Liver (tissue), 9 donors: ENCODE data around the gene PLXNB2. TPM values are rescaled to one million over a fixed set of nuclear protein-coding genes. Genes with fewer than 3 reads are reported as not detected.

Source experiments
- DNase-seq: peaks from one replicate; pipeline ENCODE4 v3.0.0-alpha.2; 2017; ENCODE audit warnings: low spot score
- H3K27ac ChIP-seq, 2 donors: one replicate each; pipeline ENCODE4 v1.7.0; 2013; ENCODE audit warnings: inconsistent platforms in 2 of 2, low read length in 2 of 2, control low read depth in 1 of 2, low read depth in 1 of 2, mild to moderate bottlenecking in 1 of 2
- H3K27me3 ChIP-seq, 4 donors: one replicate each; pipeline versions ENCODE4 v1.6.1 to v1.7.0; 2013; ENCODE audit warnings: low read length in 3 of 4, inconsistent platforms in 1 of 4, mild to moderate bottlenecking in 1 of 4, moderate library complexity in 1 of 4; ENCODE audit not compliant: control insufficient read depth in 4 of 4, insufficient read depth in 4 of 4
- H3K36me3 ChIP-seq, 4 donors: one replicate each; pipeline versions ENCODE4 v1.6.1 to v1.7.0; 2013; ENCODE audit warnings: low read length in 3 of 4, mild to moderate bottlenecking in 3 of 4, low read depth in 1 of 4, moderate library complexity in 1 of 4; ENCODE audit not compliant: control insufficient read depth in 4 of 4, insufficient read depth in 3 of 4
- H3K4me1 ChIP-seq, 4 donors: one replicate each; pipeline versions ENCODE4 v1.6.1 to v1.7.0; 2013; ENCODE audit warnings: low read length in 3 of 4, mild to moderate bottlenecking in 3 of 4, moderate library complexity in 1 of 4; ENCODE audit not compliant: control insufficient read depth in 4 of 4, insufficient read depth in 4 of 4
- H3K4me3 ChIP-seq, 3 donors: one replicate each; pipeline versions ENCODE4 v1.6.1 to v1.7.0; 2013; ENCODE audit warnings: low read length in 3 of 3, control low read depth in 1 of 3, low read depth in 1 of 3, mild to moderate bottlenecking in 1 of 3
- H3K9ac ChIP-seq, 2 donors: one replicate each; pipeline ENCODE4 v1.7.0; 2013; ENCODE audit warnings: low read length in 2 of 2, mild to moderate bottlenecking in 2 of 2, moderate library complexity in 2 of 2, control low read depth in 1 of 2, low read depth in 1 of 2
- H3K9me3 ChIP-seq, 4 donors: one replicate each; pipeline versions ENCODE4 v1.6.1 to v1.7.0; 2013; ENCODE audit warnings: low read length in 3 of 4; ENCODE audit not compliant: control insufficient read depth in 4 of 4
- EGR1 ChIP-seq, 2 donors: IDR thresholded peaks; 2 replicates each; pipeline ENCODE4 v1.6.1; 2016 to 2018; ENCODE audit warnings: antibody characterized with exemption in 2 of 2, low read depth in 2 of 2
- FOXA1 ChIP-seq: IDR thresholded peaks from 2 replicates; pipeline ENCODE4 v1.6.1; 2016; ENCODE audit warnings: antibody characterized with exemption
- FOXA2 ChIP-seq: IDR thresholded peaks from 2 replicates; pipeline ENCODE4 v1.6.1; 2016; ENCODE audit warnings: antibody characterized with exemption
- GABPA ChIP-seq, 2 donors: IDR thresholded peaks in 1 of 2; conservative IDR thresholded peaks in 1 of 2; 2 replicates each; pipeline ENCODE4 v1.6.1; 2016; ENCODE audit warnings: antibody characterized with exemption in 2 of 2, mild to moderate bottlenecking in 1 of 2, moderate library complexity in 1 of 2
- HNF4A ChIP-seq, 2 donors: conservative IDR thresholded peaks; 2 replicates each; pipeline ENCODE4 v1.6.1; 2016; ENCODE audit warnings: antibody characterized with exemption in 2 of 2, mild to moderate bottlenecking in 2 of 2
- HNF4G ChIP-seq: IDR thresholded peaks from 2 replicates; pipeline ENCODE4 v1.6.1; 2016; ENCODE audit warnings: antibody characterized with exemption
- JUND ChIP-seq, 2 donors: IDR thresholded peaks; 2 replicates each; pipeline ENCODE4 v1.6.1; 2016; ENCODE audit warnings: antibody characterized with exemption in 2 of 2
- NR2F2 ChIP-seq: IDR thresholded peaks from 2 replicates; pipeline ENCODE4 v1.6.1; 2016; ENCODE audit warnings: antibody characterized with exemption
- RAD21 ChIP-seq, 2 donors: IDR thresholded peaks; 2 replicates each; pipeline ENCODE4 v1.6.1; 2016; ENCODE audit warnings: antibody characterized with exemption in 2 of 2, mild to moderate bottlenecking in 2 of 2
- RXRA ChIP-seq, 2 donors: IDR thresholded peaks; 2 replicates each; pipeline ENCODE4 v1.6.1; 2017 to 2018; ENCODE audit warnings: antibody characterized with exemption in 2 of 2, mild to moderate bottlenecking in 1 of 2
- YY1 ChIP-seq: IDR thresholded peaks from 2 replicates; pipeline ENCODE4 v1.6.1; 2016; ENCODE audit warnings: antibody characterized with exemption, mild to moderate bottlenecking
- WGBS: extraction: QIAGEN DNeasy Blood & Tissue Kit; methylation state at CpG from one replicate; pipeline ENCODE4 v1.1.7; 2013; 5-methylcytosine and 5-hydroxymethylcytosine counted together
- polyA plus RNA-seq, 2 donors: library from polyadenylated mRNA; stranded (reverse) in 1 of 2; unstranded in 1 of 2; fragments of 200-250 nt in 1 of 2; fragments of >200 nt in 1 of 2; fragmentation: Nextera tagmentation in 1 of 2; extraction: Ambion mirVana in 1 of 2; gene quantifications; one replicate each; pipeline versions ENCODE4 v1.2.1 to v1.2.3, GENCODE V29; 2013 to 2015
- total RNA-seq, 2 donors: library from RNA; depleted of rRNA; stranded (reverse); fragments of >200 nt; gene quantifications; one replicate each; pipeline ENCODE4 v1.2.3, GENCODE V29; 2014
- TF ChIP-seq, protein P1 (sequence below): IDR thresholded peaks from 2 replicates; pipeline ENCODE4 v1.6.1; 2016; ENCODE audit warnings: antibody characterized with exemption
- TF ChIP-seq, protein P2 (sequence below): IDR thresholded peaks from 2 replicates; pipeline ENCODE4 v1.6.1; 2016; ENCODE audit warnings: antibody characterized with exemption, mild to moderate bottlenecking
- TF ChIP-seq, protein P3 (sequence below): IDR thresholded peaks from 2 replicates; pipeline ENCODE4 v1.6.1; 2016; ENCODE audit warnings: antibody characterized with exemption
- donor health status: healthy.
- donor health status: healthy.
- donor health status: healthy.
- donor health status: healthy.
- donor health status: healthy.

Gene PLXNB2
- total and polyA plus RNA-seq, 4 donors, result 28.8 to 95.7 (median 73.9) TPM

DNA sequence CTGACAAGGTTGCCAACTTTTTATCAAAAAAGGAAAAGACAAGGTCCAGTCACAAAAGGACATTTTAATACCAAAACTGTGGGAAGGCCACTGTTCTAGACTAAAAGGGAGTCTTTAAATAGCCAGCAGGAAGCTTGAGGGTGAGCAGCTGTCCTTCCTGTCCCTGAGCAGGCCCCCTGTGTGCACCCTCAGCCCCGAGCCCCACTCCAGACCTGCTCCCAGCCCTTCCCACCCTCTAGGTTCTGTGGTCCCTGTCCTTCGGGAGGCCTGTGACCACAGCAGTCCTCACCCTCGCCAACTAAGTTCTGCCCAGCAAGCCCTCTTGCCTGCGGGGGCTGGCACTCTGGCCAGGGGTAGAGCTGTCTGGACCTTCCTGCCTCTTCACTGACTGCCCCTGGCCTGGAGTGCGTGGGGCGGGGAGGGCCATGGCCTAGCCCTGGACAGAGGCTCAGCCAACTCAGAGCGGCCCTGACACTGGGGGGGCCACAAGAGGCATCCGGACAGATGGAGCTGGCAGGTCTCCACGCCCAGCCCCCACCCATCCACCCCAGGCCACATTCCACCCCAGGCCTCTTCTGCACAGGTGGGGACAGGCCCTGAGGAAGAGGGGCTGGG is 1.6 kb upstream of the PLXNB2 start (continued):
- TF ChIP-seq HNF4A (conservative IDR thresholded peaks at IDR 0.05) (no peak), NR2F2 (no peak), RXRA (IDR thresholded peaks at IDR 0.05) (no peak), RAD21 (IDR thresholded peaks at IDR 0.05) (no peak), HNF4G (no peak)
- TF ChIP-seq, protein P1, sequence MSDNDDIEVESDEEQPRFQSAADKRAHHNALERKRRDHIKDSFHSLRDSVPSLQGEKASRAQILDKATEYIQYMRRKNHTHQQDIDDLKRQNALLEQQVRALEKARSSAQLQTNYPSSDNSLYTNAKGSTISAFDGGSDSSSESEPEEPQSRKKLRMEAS, result no peak

- Histone ChIP-seq H3K4me1 (peaks cover 8 to 46% (median 25%) of the 10 kb centered on the region in 4 donors), H3K27me3 (no peaks in the 10 kb centered on the region), H3K9me3 (no peaks in the 10 kb centered on the region), H3K4me3 (no peak overlapping the region), H3K36me3 (no peaks in the 10 kb centered on the region), H3K9ac (no peak overlapping the region), H3K27ac (peak overlapping the region; percentile 66 to 77)
- no peak for DNase-seq
- WGBS, result 61% methylated on average over 7 of the region's 7 CpGs
- TF ChIP-seq NR2F2 (peak; percentile 29), FOXA1 (no peak)
These were observed 1.1 kb upstream of the PLXNB2 start for GRCh38 chr22:50308597-50308935.

DNA sequence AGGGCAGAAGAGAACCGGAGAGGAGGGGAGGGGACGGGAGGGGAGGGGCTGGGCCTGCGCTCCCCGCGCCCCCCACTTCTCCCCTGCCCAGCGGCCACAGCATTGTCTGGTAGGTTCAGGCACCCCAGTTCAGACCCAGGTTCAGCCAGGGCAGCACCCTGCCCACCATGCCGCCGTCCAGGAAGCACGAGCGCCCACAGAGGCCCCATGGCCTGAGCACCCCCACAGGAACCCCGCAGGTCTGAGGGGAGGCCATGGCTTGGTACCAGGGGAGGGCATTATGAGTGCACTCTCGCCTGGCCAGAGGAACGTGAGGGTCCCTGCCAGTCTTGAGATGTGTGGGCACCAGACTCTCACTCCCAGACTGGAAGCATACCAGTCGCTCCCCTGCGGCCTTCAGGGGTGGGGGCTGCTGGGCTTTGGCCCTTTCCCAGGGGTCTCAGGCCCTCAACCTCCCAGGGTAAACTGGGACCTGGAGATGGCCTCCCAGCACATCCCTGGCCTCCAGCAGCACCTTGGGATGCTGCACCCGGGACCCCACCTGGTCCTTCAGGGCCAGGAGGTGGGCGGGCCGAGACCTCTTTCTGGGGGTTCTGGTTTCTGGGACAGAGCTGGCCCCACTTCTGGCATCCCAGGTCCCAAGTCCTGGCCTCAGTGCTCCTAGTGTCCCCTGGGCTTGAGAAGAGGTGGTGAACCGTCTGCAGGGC is 597 bp upstream of the PLXNB2 start:
- TF ChIP-seq FOXA2 (no peak), HNF4G (no peak), FOXA1 (no peak)
- no peak for DNase-seq
- H3K4me3 ChIP-seq, result no peak overlapping the region
- H3K27me3 ChIP-seq, result no peaks in the 10 kb centered on the region
- H3K27ac ChIP-seq, result peak overlapping the region; percentile 66 to 77
- 59% methylated on average over 19 of the region's 19 CpGs for WGBS
- no peaks in the 10 kb centered on the region for H3K9me3 ChIP-seq
- H3K4me1 ChIP-seq, result peaks cover 13 to 51% (median 30%) of the 10 kb centered on the region in 4 donors
- no peak overlapping the region for H3K9ac ChIP-seq
- H3K36me3 ChIP-seq, result no peaks in the 10 kb centered on the region

- Histone ChIP-seq H3K4me1 (peaks cover 24 to 71% (median 45%) of the 10 kb centered on the region in 4 donors), H3K9me3 (no peaks in the 10 kb centered on the region), H3K36me3 (no peaks in the 10 kb centered on the region), H3K4me3 (peak overlapping the region; percentile 54 to 89 (median 65)), H3K27me3 (no peaks in the 10 kb centered on the region), H3K9ac (peak overlapping the region; percentile 57 to 78), H3K27ac (peak overlapping the region; percentile 85 to 90)
- peak; percentile 14 to 44 for TF ChIP-seq RXRA (IDR thresholded peaks at IDR 0.05)
- TF ChIP-seq, protein P2, sequence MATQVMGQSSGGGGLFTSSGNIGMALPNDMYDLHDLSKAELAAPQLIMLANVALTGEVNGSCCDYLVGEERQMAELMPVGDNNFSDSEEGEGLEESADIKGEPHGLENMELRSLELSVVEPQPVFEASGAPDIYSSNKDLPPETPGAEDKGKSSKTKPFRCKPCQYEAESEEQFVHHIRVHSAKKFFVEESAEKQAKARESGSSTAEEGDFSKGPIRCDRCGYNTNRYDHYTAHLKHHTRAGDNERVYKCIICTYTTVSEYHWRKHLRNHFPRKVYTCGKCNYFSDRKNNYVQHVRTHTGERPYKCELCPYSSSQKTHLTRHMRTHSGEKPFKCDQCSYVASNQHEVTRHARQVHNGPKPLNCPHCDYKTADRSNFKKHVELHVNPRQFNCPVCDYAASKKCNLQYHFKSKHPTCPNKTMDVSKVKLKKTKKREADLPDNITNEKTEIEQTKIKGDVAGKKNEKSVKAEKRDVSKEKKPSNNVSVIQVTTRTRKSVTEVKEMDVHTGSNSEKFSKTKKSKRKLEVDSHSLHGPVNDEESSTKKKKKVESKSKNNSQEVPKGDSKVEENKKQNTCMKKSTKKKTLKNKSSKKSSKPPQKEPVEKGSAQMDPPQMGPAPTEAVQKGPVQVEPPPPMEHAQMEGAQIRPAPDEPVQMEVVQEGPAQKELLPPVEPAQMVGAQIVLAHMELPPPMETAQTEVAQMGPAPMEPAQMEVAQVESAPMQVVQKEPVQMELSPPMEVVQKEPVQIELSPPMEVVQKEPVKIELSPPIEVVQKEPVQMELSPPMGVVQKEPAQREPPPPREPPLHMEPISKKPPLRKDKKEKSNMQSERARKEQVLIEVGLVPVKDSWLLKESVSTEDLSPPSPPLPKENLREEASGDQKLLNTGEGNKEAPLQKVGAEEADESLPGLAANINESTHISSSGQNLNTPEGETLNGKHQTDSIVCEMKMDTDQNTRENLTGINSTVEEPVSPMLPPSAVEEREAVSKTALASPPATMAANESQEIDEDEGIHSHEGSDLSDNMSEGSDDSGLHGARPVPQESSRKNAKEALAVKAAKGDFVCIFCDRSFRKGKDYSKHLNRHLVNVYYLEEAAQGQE, result peak; percentile 41
- TF ChIP-seq, protein P1, result no peak
- peak in 1 of 2 donors; percentile 57 for TF ChIP-seq GABPA (IDR thresholded peaks at IDR 0.05 in 1 of 2, conservative IDR thresholded peaks at IDR 0.05 in 1 of 2)
- TF ChIP-seq EGR1 (IDR thresholded peaks at IDR 0.05; ENCODE audit: low read depth in 2 of 2), result peak in 1 of 2 donors; percentile 61
- TF ChIP-seq YY1, result peak; percentile 34
- TF ChIP-seq NR2F2, result peak; percentile 25
- peak in 1 of 2 donors; percentile 62 for TF ChIP-seq HNF4A (conservative IDR thresholded peaks at IDR 0.05)
- TF ChIP-seq JUND (IDR thresholded peaks at IDR 0.05), result peak in 1 of 2 donors; percentile 59
- TF ChIP-seq, protein P3, sequence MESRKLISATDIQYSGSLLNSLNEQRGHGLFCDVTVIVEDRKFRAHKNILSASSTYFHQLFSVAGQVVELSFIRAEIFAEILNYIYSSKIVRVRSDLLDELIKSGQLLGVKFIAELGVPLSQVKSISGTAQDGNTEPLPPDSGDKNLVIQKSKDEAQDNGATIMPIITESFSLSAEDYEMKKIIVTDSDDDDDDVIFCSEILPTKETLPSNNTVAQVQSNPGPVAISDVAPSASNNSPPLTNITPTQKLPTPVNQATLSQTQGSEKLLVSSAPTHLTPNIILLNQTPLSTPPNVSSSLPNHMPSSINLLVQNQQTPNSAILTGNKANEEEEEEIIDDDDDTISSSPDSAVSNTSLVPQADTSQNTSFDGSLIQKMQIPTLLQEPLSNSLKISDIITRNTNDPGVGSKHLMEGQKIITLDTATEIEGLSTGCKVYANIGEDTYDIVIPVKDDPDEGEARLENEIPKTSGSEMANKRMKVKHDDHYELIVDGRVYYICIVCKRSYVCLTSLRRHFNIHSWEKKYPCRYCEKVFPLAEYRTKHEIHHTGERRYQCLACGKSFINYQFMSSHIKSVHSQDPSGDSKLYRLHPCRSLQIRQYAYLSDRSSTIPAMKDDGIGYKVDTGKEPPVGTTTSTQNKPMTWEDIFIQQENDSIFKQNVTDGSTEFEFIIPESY, result no peak
- WGBS, result 4% methylated on average over 21 of the region's 21 CpGs
- DNase-seq, result no peak
These were observed 1.4 kb downstream of the PLXNB2 start for GRCh38 chr22:50305923-50306566.
